Spleen (tissue), 11 donors: ENCODE measurements around the gene TIPRL. TPM values are rescaled to one million over a fixed set of nuclear protein-coding genes. Genes with fewer than 3 reads are reported as not detected.

Experiments
- DNase-seq: peaks from one replicate; pipeline ENCODE4 v3.0.0-alpha.2; 2020
- H3K27ac ChIP-seq, 8 donors: fragments of 200-600 bp; sonication (generic) in 7 of 8; 1 replicate in 4 of 8; 2 replicates in 4 of 8; pipeline versions ENCODE4 v1.5.0 to v1.8.0; 2016 to 2021; ENCODE audit warnings: inconsistent platforms in 4 of 8, mild to moderate bottlenecking in 4 of 8, moderate library complexity in 1 of 8
- H3K27me3 ChIP-seq, 7 donors: fragments of 200-600 bp; sonication (generic) in 6 of 7; replicated peaks in 1 of 7; 1 replicate in 4 of 7; 2 replicates in 3 of 7; pipeline versions ENCODE4 v1.5.0 to v1.8.0; 2016 to 2021; ENCODE audit warnings: inconsistent platforms in 3 of 7, mild to moderate bottlenecking in 1 of 7
- H3K36me3 ChIP-seq, 6 donors: fragments of 200-600 bp; sonication (generic) in 5 of 6; 1 replicate in 4 of 6; 2 replicates in 2 of 6; pipeline versions ENCODE4 v1.5.0 to v1.8.0; 2016 to 2021; ENCODE audit warnings: inconsistent platforms in 2 of 6
- H3K4me1 ChIP-seq, 6 donors: fragments of 200-600 bp; sonication (generic) in 5 of 6; 1 replicate in 3 of 6; 2 replicates in 3 of 6; pipeline versions ENCODE4 v1.5.0 to v1.8.0; 2016 to 2021; ENCODE audit warnings: inconsistent platforms in 3 of 6
- H3K4me3 ChIP-seq, 8 donors: fragments of 200-600 bp; sonication (generic) in 7 of 8; 1 replicate in 4 of 8; 2 replicates in 4 of 8; pipeline versions ENCODE4 v1.5.0 to v1.8.0; 2016 to 2021; ENCODE audit warnings: inconsistent platforms in 4 of 8, mild to moderate bottlenecking in 4 of 8, moderate library complexity in 2 of 8
- H3K9me3 ChIP-seq, 8 donors: fragments of 200-600 bp; sonication (generic) in 7 of 8; 1 replicate in 4 of 8; 2 replicates in 4 of 8; pipeline versions ENCODE4 v1.5.0 to v1.8.0; 2016 to 2021; ENCODE audit warnings: inconsistent platforms in 4 of 8
- CTCF ChIP-seq, 11 experiments: fragments of 200-600 bp in 7 of 11; fragments of 450-650 bp in 4 of 11; sonication (generic) in 4 of 11; IDR thresholded peaks in 8 of 11; conservative IDR thresholded peaks in 3 of 11; 1 replicate in 7 of 11; 2 replicates in 4 of 11; pipeline versions ENCODE4 v1.4.0 to v1.8.0; 2016 to 2021; ENCODE audit warnings: antibody characterized with exemption in 11 of 11, inconsistent platforms in 4 of 11, mild to moderate bottlenecking in 1 of 11
- POLR2A ChIP-seq, 3 donors: fragments of 450-650 bp; IDR thresholded peaks; one replicate each; pipeline ENCODE4 v1.5.1; 2017; ENCODE audit warnings: antibody characterized with exemption in 3 of 3, mild to moderate bottlenecking in 1 of 3
- POLR2AphosphoS5 ChIP-seq, 3 donors: sonication (generic); formaldehyde crosslinking; IDR thresholded peaks; one replicate each; pipeline ENCODE4 v1.5.1; 2017; ENCODE audit warnings: antibody characterized with exemption in 3 of 3
- WGBS, 5 donors: extraction: QIAGEN DNeasy Blood & Tissue Kit in 3 of 5; methylation state at CpG; one replicate each; pipeline versions ENCODE4 v1.1.5 to v1.1.7; 2013 to 2018; 5-methylcytosine and 5-hydroxymethylcytosine counted together
- intact Hi-C: fragments of 100-400 bp; cut with DNase I; formaldehyde crosslinking; loops from one replicate; pipeline ENCODE4 v1.15.0; 2023; ENCODE audit warnings: low total_unique reads
- polyA plus RNA-seq, 3 donors: library from polyadenylated mRNA; stranded (reverse); fragments of 200-250 nt; gene quantifications; one replicate each; pipeline ENCODE4 v1.2.1, GENCODE V29; 2013
- total RNA-seq, 7 donors: library from RNA; depleted of rRNA in 3 of 7; stranded (reverse); fragments of >200 nt in 3 of 7; fragmentation: NEBNext Ultra II Directional in 4 of 7; extraction: Animal tissue kit (Norgen Biotek cat#: 25700) in 4 of 7; gene quantifications; one replicate each; pipeline versions ENCODE4 v1.1.0 to v1.2.1, GENCODE V29; 2016 to 2021
- donor health status: healthy with polysubstance abuse.
- donor health status: DM: no; HTN: no; CAD: no; lungs with moderate emphysema.
- donor health status: DM: no; HTN: no; CAD: no.
- donor health status: Bipolar disorder and iron deficiency.
- donor health status: healthy.
- donor health status: DM: no; HTN: no; CAD: no.
- donor health status: DM: yes; HTN: yes; CAD: no.

The TIPRL gene
- total and polyA plus RNA-seq, 10 donors = 10.1 to 26.3 (median 17.5) TPM

DNA sequence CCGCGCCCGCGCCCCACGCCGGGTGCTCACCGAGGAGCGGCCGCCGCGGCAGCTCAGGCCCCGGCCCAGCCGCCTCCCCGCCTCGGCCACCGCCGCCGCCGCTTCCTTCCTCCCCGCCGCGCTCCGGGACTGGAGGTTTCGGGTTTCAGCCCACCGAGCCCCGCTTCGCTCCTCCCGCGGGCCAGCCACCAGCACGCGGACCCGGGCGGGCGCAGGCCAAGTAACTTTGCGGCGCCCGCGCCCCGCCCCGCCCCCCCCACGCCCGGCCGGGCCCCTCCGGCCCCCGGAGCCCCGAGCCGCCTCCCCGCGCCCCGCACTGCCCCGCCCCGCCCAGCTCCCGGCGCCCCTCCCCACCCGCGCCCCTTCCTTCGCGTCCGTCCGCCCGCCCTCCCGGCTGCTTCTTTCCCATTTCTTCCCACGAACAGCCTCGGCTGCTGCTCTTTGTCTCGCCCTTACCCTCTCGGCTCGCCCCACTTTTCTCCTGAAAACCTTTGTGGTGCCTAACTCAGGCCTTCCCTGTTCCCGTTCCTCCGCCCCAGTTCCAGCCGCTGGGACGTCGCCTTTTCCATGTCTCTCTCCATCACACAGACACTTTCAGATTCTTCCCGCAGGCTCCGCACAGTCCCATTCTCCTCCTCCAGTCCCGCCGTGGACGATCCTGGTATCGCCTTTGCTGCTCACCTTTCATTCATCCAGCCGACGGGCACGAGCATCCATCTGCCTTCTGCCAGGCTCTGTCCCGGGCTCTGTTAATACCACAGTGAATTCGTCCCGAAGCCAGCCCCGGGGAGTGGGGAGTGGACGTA, 41.9 kb upstream of the TIPRL start, which contains the start of gene GPR161:
GPR161 (minus strand) TSS at position 222 of the 806 bp plus-strand sequence. CDS start 32,080 bp downstream, outside the sequence.
- TF ChIP-seq POLR2A (IDR thresholded peaks at IDR 0.05) = no peak
- H3K4me3 ChIP-seq = peak within 1 kb of the TSS; percentile 56 to 82 (median 67)
- intact Hi-C loops = no loop called here
- DNase-seq = peak; percentile 87
- H3K36me3 ChIP-seq = no peaks in the 10 kb centered on the region
- 1 to 4% (median 2%) methylated on average over 33 to 85 of the region's 86 CpGs for WGBS, 5 donors
- peaks cover 0 to 52% (median 18%) of the 10 kb centered on the region in 7 donors for H3K27me3 ChIP-seq
- peaks cover 0 to 30% (median 22%) of the 10 kb centered on the region in 6 donors for H3K4me1 ChIP-seq
- no peaks in the 10 kb centered on the region for H3K9me3 ChIP-seq
- H3K27ac ChIP-seq = peak within 1 kb of the TSS in 7 of 8 donors; percentile 48 to 77 (median 62)

DNA sequence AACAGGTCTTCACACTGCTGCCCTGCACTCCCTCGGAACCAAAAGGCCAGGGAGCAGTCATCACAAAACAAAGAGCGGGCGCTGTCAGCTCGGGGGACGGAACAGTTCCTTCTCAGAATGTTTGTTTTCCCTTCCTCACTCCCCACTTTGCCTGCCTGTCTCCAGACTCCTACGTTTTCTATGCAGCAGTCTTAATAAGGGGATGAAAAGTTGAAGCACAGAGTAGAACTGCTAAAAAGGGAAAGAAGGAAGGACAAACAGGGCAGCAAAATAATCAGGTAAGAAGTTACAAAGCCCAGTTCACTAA, 41.3 kb upstream of the TIPRL start:
- peak overlapping the region in 7 of 8 donors; percentile 48 to 77 (median 62) for H3K27ac ChIP-seq
- no peaks in the 10 kb centered on the region for H3K9me3 ChIP-seq
- WGBS, 5 donors = 13 to 26% (median 17%) methylated on average over 6 of the region's 6 CpGs
- DNase-seq = no peak
- no peaks in the 10 kb centered on the region for H3K36me3 ChIP-seq
- intact Hi-C loops = no loop called here
- peaks cover 0 to 46% (median 18%) of the 10 kb centered on the region in 7 donors for H3K27me3 ChIP-seq
- H3K4me3 ChIP-seq = peak overlapping the region; percentile 56 to 82 (median 67)
- peaks cover 0 to 30% (median 22%) of the 10 kb centered on the region in 6 donors for H3K4me1 ChIP-seq
- no peak for TF ChIP-seq POLR2A (IDR thresholded peaks at IDR 0.05)

DNA sequence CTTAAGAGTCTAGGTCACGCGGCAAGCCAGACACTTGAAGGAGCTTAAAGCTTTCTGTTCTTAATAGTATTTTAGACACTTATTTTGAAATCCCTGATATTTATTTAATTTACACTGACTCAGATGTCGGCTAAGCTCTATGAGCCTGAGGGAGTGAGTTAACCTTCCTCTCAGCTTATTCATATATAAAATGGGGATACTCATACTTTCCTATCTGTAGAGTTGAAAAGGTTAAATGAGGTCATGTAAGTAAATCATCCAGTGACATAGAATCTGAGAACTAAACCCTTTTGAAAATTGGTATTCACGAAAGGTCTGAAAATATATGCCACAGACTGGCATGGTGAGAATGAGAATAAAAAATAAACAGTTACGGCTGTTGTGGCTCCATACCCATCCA, 40.6 kb upstream of the TIPRL start:
- H3K4me1 ChIP-seq = peaks cover 0 to 30% (median 22%) of the 10 kb centered on the region in 6 donors
- no peaks in the 10 kb centered on the region for H3K9me3 ChIP-seq
- WGBS, 5 donors = 82 to 88% (median 84%) methylated on average over 5 of the region's 5 CpGs
- TF ChIP-seq POLR2AphosphoS5 (IDR thresholded peaks at IDR 0.05) (no peak), POLR2A (IDR thresholded peaks at IDR 0.05) (no peak), CTCF (IDR thresholded peaks at IDR 0.05 in 8 of 11, conservative IDR thresholded peaks at IDR 0.05 in 3 of 11) (no peak)
- intact Hi-C loops = no loop called here
- H3K4me3 ChIP-seq = no peak overlapping the region
- no peak for DNase-seq
- no peak overlapping the region for H3K27ac ChIP-seq
- H3K36me3 ChIP-seq = no peaks in the 10 kb centered on the region
- H3K27me3 ChIP-seq = peaks cover 0 to 40% (median 18%) of the 10 kb centered on the region in 7 donors

DNA sequence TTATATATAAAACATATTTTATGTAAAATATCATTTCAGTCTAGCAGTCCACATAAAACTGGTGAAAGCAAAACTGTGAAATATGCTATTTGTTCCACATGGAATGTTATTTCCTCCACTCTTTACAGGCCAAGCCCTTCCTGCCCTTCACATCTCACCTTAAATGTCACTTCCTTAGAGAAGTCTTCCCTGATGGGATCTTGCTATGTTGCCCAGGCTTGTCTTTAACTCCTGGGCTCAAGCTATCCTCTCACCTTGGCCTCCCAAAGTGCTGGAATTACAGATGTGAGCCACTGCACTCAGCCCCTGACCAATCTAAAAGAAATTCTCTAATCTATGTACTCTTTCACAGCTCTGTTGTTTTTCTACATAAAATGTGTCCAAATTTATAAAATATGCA, 39.7 kb upstream of the TIPRL start:
- no peaks in the 10 kb centered on the region for H3K36me3 ChIP-seq
- intact Hi-C loops = no loop called here
- TF ChIP-seq POLR2AphosphoS5 (IDR thresholded peaks at IDR 0.05) (no peak), CTCF (IDR thresholded peaks at IDR 0.05 in 8 of 11, conservative IDR thresholded peaks at IDR 0.05 in 3 of 11) (no peak), POLR2A (IDR thresholded peaks at IDR 0.05) (no peak)

DNA sequence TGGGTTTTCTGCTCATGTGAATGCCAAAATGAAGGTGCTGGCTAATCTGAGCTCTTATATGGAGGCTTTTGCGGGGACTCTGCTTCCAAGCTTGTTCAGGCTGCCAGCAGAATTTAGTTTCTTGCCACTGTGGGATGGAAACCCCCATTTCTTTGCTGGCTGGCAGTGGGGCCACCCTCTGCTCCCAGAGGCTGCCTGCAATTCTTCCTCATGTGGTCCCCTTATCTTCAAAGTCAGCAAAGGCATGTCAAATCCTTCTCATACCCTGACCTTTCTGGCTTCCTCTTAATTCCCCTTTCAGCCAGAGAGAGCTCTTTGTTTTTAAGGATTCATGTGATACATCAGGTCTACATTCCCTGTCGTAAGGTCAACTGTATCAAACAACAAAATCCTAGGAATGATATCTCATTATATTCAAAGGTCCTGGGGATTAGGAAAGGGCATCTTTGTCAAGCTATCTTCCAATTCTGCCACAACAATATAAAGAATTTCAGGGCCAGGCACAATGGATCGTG, 36.8 kb upstream of the TIPRL start:
- peaks cover 0 to 5% (median 0%) of the 10 kb centered on the region in 7 donors for H3K27me3 ChIP-seq
- TF ChIP-seq CTCF (IDR thresholded peaks at IDR 0.05 in 8 of 11, conservative IDR thresholded peaks at IDR 0.05 in 3 of 11) = no peak
- TF ChIP-seq POLR2AphosphoS5 (IDR thresholded peaks at IDR 0.05) = no peak
- TF ChIP-seq POLR2A (IDR thresholded peaks at IDR 0.05) = no peak
- peaks cover 0 to 25% (median 12%) of the 10 kb centered on the region in 6 donors for H3K4me1 ChIP-seq
- no peak for DNase-seq
- intact Hi-C loops = no loop called here
- no peak overlapping the region for H3K27ac ChIP-seq
- no peaks in the 10 kb centered on the region for H3K36me3 ChIP-seq
- no peak overlapping the region for H3K4me3 ChIP-seq
- 84 to 96% (median 90%) methylated on average over 3 of the region's 3 CpGs for WGBS, 5 donors
- H3K9me3 ChIP-seq = no peaks in the 10 kb centered on the region

More for the DNA sequence above, 39.7 kb upstream of the TIPRL start:
- no peak for DNase-seq
- no peak overlapping the region for H3K4me3 ChIP-seq
- H3K27ac ChIP-seq = no peak overlapping the region
- peaks cover 0 to 30% (median 22%) of the 10 kb centered on the region in 6 donors for H3K4me1 ChIP-seq
- peaks cover 0 to 34% (median 18%) of the 10 kb centered on the region in 7 donors for H3K27me3 ChIP-seq
- H3K9me3 ChIP-seq = no peaks in the 10 kb centered on the region
